ENCODE results near the gene FAM50A.

The FAM50A gene

GRCh38 chrX:154463611-154464220 is 19.8 kb downstream of the FAM50A start:
- DNase-seq (ENCODE audit: low read depth in 2 of 2, low spot score in 1 of 2), result no peak

- DNase-seq (ENCODE audit: low read depth in 2 of 2, low spot score in 1 of 2), result no peak
Observed at GRCh38 chrX:154464806-154465365, 20.9 kb downstream of the FAM50A start.

- no peak for DNase-seq (ENCODE audit: low read depth in 2 of 2, low spot score in 1 of 2)
Observed at GRCh38 chrX:154465601-154466000, 21.7 kb downstream of the FAM50A start.

GRCh38 chrX:154466036-154466435 is 22.1 kb downstream of the FAM50A start:
- no peak for DNase-seq (ENCODE audit: low read depth in 2 of 2, low spot score in 1 of 2)

- no peak for DNase-seq (ENCODE audit: low read depth in 2 of 2, low spot score in 1 of 2)
Observed at GRCh38 chrX:154466907-154467306, 23.0 kb downstream of the FAM50A start.

GRCh38 chrX:154467556-154467955 is 23.6 kb downstream of the FAM50A start:
- no peak for DNase-seq (ENCODE audit: low read depth in 2 of 2, low spot score in 1 of 2)

GRCh38 chrX:154468217-154468616 is 24.3 kb downstream of the FAM50A start:
- no peak for DNase-seq (ENCODE audit: low read depth in 2 of 2, low spot score in 1 of 2)

- DNase-seq (ENCODE audit: low read depth in 2 of 2, low spot score in 1 of 2), result no peak
Observed at GRCh38 chrX:154469114-154469513, 25.2 kb downstream of the FAM50A start.

GRCh38 chrX:154469880-154470279 is 25.9 kb downstream of the FAM50A start:
- DNase-seq (ENCODE audit: low read depth in 2 of 2, low spot score in 1 of 2), result no peak

- no peak for DNase-seq (ENCODE audit: low read depth in 2 of 2, low spot score in 1 of 2)
Observed at GRCh38 chrX:154470434-154470833, 26.5 kb downstream of the FAM50A start.

GRCh38 chrX:154470914-154471568 is 27.1 kb downstream of the FAM50A start:
- DNase-seq (ENCODE audit: low read depth in 2 of 2, low spot score in 1 of 2), result no peak

GRCh38 chrX:154471839-154472684 is 28.1 kb downstream of the FAM50A start:
- DNase-seq (ENCODE audit: low read depth in 2 of 2, low spot score in 1 of 2), result no peak

GRCh38 chrX:154472685-154473632 is 29.0 kb downstream of the FAM50A start:
- DNase-seq (ENCODE audit: low read depth in 2 of 2, low spot score in 1 of 2), result no peak

- DNase-seq (ENCODE audit: low read depth in 2 of 2, low spot score in 1 of 2), result no peak
Observed at GRCh38 chrX:154473683-154474082, 29.7 kb downstream of the FAM50A start.

GRCh38 chrX:154476821-154477220 is 32.9 kb downstream of the FAM50A start:
- no peak for DNase-seq (ENCODE audit: low read depth in 2 of 2, low spot score in 1 of 2)

- no peak for DNase-seq (ENCODE audit: low read depth in 2 of 2, low spot score in 1 of 2)
Observed at GRCh38 chrX:154477891-154478477, 34.0 kb downstream of the FAM50A start.

GRCh38 chrX:154478728-154479622 is 35.0 kb downstream of the FAM50A start, which contains the start of gene LAGE3:
LAGE3 (minus strand) TSS chrX:154479281; CDS start chrX:154478915, 366 bp downstream.
- peak; percentile 83 to 86 for DNase-seq (ENCODE audit: low read depth in 2 of 2, low spot score in 1 of 2)

GRCh38 chrX:154481195-154481594 is 37.3 kb downstream of the FAM50A start:
- DNase-seq (ENCODE audit: low read depth in 2 of 2, low spot score in 1 of 2), result no peak
